ENCODE results near the gene ZBTB38. TPM values are rescaled to one million over a fixed set of nuclear protein-coding genes. Genes with fewer than 3 reads are reported as not detected.
A peak's percentile ranks its signal among the peaks of the same experiment; 100 is the strongest.

ZBTB38 gene
- total and polyA plus RNA-seq, 2 donors (not counting 3 experiments of a cell fraction or from before 2014, with no cell fraction given), result 31.1 to 85.2 TPM

- FAIRE-seq, result peak; percentile 47
- peak; percentile 36 for TF ChIP-seq POLR2AphosphoS5 (IDR thresholded peaks at IDR 0.05; ENCODE audit: insufficient read depth, low read depth, low read length)
- no peak for TF ChIP-seq CTCF (IDR thresholded peaks at IDR 0.05; ENCODE audit: extremely low read depth in 1 of 2, insufficient read depth in 1 of 2, low read depth in 1 of 2, low read length in 2 of 2)
- TF ChIP-seq EZH2 (IDR thresholded peaks at IDR 0.05; ENCODE audit: borderline replicate concordance, low read depth, low read length, severe bottlenecking), result no peak
- peak; percentile 57 for TF ChIP-seq POLR2A (IDR thresholded peaks at IDR 0.05; ENCODE audit: low read depth, low read length)
- TF ChIP-seq MAX (IDR thresholded peaks at IDR 0.05; ENCODE audit: insufficient read depth, insufficient read length), result no peak
- TF ChIP-seq JUN (IDR thresholded peaks at IDR 0.05; ENCODE audit: borderline replicate concordance, insufficient read depth, insufficient read length, low read depth), result peak; percentile 54
- TF ChIP-seq MYC (IDR thresholded peaks at IDR 0.05; ENCODE audit: low read depth, low read length), result no peak
- peak; percentile 66 for TF ChIP-seq FOS (IDR thresholded peaks at IDR 0.05; ENCODE audit: borderline replicate concordance, insufficient read depth, low read length)
- peak; percentile 71 for TF ChIP-seq GATA2 (IDR thresholded peaks at IDR 0.05; ENCODE audit: insufficient read depth, insufficient read length, low read depth, low read length)
- POLR2A ChIA-PET, result no interaction called here
- DNase-seq (ENCODE audit: low read depth, low spot score), result peak; percentile 79
- H3K27ac ChIP-seq (ENCODE audit: insufficient read depth, low read depth, low read length), result peak overlapping the region; percentile 90
- intact Hi-C loops (cut with micrococcal nuclease), result loop anchor here (1.0 to 2.0 kb wide), 4 partner anchors 43 to 100 kb away; partner anchors contain the start of genes RASA2 and ZBTB38
- no peaks in the 10 kb centered on the region for H3K27me3 ChIP-seq (ENCODE audit: control insufficient read depth in 2 of 2, insufficient read depth in 2 of 2, low read length in 2 of 2)
- no peak overlapping the region for H2AFZ ChIP-seq (ENCODE audit: low read depth, low read length)
- dilution Hi-C loops (cut with MboI; ENCODE audit: extremely low pct_ligation_motif_present, low sequenced_read_pairs), result no loop called here
- H3K9me3 ChIP-seq (replicated peaks; ENCODE audit: control insufficient read depth, insufficient read depth, low read length), result no peaks in the 10 kb centered on the region
- H3K4me1 ChIP-seq (ENCODE audit: control insufficient read depth, extremely low read depth, insufficient read depth, low read length), result peaks cover 69% of the 10 kb centered on the region
- H4K20me1 ChIP-seq (replicated peaks; ENCODE audit: control insufficient read depth, extremely low read depth, insufficient read depth, low read length), result no peaks in the 10 kb centered on the region
- H3K9me1 ChIP-seq (replicated peaks; ENCODE audit: control insufficient read depth, extremely low read depth, insufficient read depth, low read length), result no peaks in the 10 kb centered on the region
- peaks cover 52% of the 10 kb centered on the region for H3K79me2 ChIP-seq (ENCODE audit: control insufficient read depth, insufficient read depth, low read length)
- peak overlapping the region; percentile 70 for H3K4me2 ChIP-seq (ENCODE audit: insufficient read depth, low read length)
- no peak overlapping the region for H3K4me3 ChIP-seq (replicated peaks in 1 of 3; ENCODE audit: insufficient read depth in 1 of 3, low read depth in 1 of 3, low read length in 3 of 3)
- peaks cover 17 to 24% of the 10 kb centered on the region in 2 experiments for H3K36me3 ChIP-seq (ENCODE audit: control insufficient read depth in 2 of 2, extremely low read depth in 1 of 2, insufficient read depth in 2 of 2, low read length in 2 of 2)
- CTCF ChIA-PET, result interaction anchor here (0.8 to 4.5 kb wide), 9 partner anchors 9 to 99 kb away, joined by 3 to 37 read pairs (median 8); partner anchors contain the start of gene ZBTB38
- BruUV-seq (replicated peaks), result no TSS peak
- H3K9ac ChIP-seq (replicated peaks; ENCODE audit: extremely low read depth, insufficient read depth, low read length), result peak overlapping the region; percentile 71
Observed at GRCh38 chr3:141410846-141411245, 42.5 kb downstream of the ZBTB38 start.

Measured in endothelial cell of umbilical vein (primary cell).